GM12801 (cell line): ENCODE results near the gene CISH.

ENCODE experiments used
- TF ChIP-seq, protein P1 (sequence below): IDR thresholded peaks from one replicate; pipeline ENCODE4 v1.5.1; 2011; ENCODE audit warnings: control low read depth; ENCODE audit not compliant: insufficient read length; ENCODE audit errors: extremely low read depth

The CISH gene

GRCh38 chr3:50563867-50564266 lies 47.7 kb downstream of the CISH start:
- TF ChIP-seq, protein P1, sequence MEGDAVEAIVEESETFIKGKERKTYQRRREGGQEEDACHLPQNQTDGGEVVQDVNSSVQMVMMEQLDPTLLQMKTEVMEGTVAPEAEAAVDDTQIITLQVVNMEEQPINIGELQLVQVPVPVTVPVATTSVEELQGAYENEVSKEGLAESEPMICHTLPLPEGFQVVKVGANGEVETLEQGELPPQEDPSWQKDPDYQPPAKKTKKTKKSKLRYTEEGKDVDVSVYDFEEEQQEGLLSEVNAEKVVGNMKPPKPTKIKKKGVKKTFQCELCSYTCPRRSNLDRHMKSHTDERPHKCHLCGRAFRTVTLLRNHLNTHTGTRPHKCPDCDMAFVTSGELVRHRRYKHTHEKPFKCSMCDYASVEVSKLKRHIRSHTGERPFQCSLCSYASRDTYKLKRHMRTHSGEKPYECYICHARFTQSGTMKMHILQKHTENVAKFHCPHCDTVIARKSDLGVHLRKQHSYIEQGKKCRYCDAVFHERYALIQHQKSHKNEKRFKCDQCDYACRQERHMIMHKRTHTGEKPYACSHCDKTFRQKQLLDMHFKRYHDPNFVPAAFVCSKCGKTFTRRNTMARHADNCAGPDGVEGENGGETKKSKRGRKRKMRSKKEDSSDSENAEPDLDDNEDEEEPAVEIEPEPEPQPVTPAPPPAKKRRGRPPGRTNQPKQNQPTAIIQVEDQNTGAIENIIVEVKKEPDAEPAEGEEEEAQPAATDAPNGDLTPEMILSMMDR: no peak

- TF ChIP-seq, protein P1: no peak
These were observed 48.7 kb downstream of the CISH start for GRCh38 chr3:50562861-50563260.

GRCh38 chr3:50559702-50560101 lies 51.9 kb downstream of the CISH start:
- TF ChIP-seq, protein P1: no peak

DNA sequence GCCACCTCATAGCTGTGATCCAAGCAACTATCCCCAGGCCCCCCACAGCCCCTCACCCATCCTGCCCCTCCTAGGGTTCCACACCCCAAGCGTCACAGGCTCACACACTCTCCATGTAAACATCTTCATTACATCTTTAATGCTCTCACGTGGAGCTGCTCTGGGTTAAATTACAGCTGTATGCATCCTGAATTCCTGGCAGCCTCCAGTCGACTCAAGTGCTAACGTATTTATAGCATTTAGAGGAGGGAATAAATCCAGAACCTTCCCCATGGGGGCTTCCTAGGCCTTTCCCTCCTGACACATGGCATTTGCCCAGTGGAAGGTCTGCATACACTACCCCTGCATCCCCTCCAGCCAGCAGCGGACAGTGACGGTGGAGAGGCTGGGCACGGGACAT lies 53.7 kb downstream of the CISH start:
- TF ChIP-seq, protein P1: no peak

- TF ChIP-seq, protein P1: no peak
These were observed 54.5 kb downstream of the CISH start for GRCh38 chr3:50557106-50557505.
